Astrocyte (in vitro differentiated cells and primary cell): ENCODE data around the gene SAP30BP.

Source experiments
- CTCF ChIP-seq: IDR thresholded peaks from 2 replicates; pipeline ENCODE4 v1.5.1; 2011; ENCODE audit warnings: low read depth, mild to moderate bottlenecking, inconsistent platforms, low read length, moderate library complexity; ENCODE audit not compliant: insufficient read depth
- EZH2 ChIP-seq: IDR thresholded peaks from 2 replicates; pipeline ENCODE4 v1.6.1; 2012; ENCODE audit warnings: mild to moderate bottlenecking, low read length, inconsistent platforms; ENCODE audit not compliant: insufficient read depth

GRCh38 chr17:75722076-75722475 is 54.9 kb downstream of the SAP30BP start:
- TF ChIP-seq CTCF (no peak), EZH2 (no peak)
